GM18511 (cell line): ENCODE measurements around the gene BBS2.

Experiments used
- ATAC-seq: cut with Tn5 transposase; IDR thresholded peaks from one replicate; pipeline ENCODE4 v1.9.1; 2021; ENCODE audit warnings: mild to moderate bottlenecking, moderate library complexity; ENCODE audit not compliant: unreplicated experiment

Gene BBS2

GRCh38 chr16:56519459-56520250 is at the start of gene BBS2:
TSS of gene BBS2 (minus strand) at chr16:56520024. CDS start at chr16:56519862, 162 bp downstream.
- ATAC-seq, result peak; percentile 88

GRCh38 chr16:56564793-56565477 is 45.1 kb upstream of the BBS2 start, which contains the start of gene MT4:
TSS of gene MT4 (plus strand) at chr16:56565073. CDS start at chr16:56565129, 56 bp downstream.
- ATAC-seq, result no peak

GRCh38 chr16:56561126-56561525 is 41.3 kb upstream of the BBS2 start:
- ATAC-seq, result no peak

GRCh38 chr16:56560447-56560846 is 40.6 kb upstream of the BBS2 start:
- no peak for ATAC-seq

GRCh38 chr16:56559109-56559508 is 39.3 kb upstream of the BBS2 start:
- ATAC-seq, result no peak

GRCh38 chr16:56558024-56558747 is 38.4 kb upstream of the BBS2 start:
- no peak for ATAC-seq

- ATAC-seq, result no peak
Measured at GRCh38 chr16:56554441-56554840, 34.6 kb upstream of the BBS2 start.

- ATAC-seq, result no peak
Measured at GRCh38 chr16:56551796-56552738, 32.2 kb upstream of the BBS2 start.

GRCh38 chr16:56549744-56550385 is 30.0 kb upstream of the BBS2 start:
- ATAC-seq, result no peak

- ATAC-seq, result no peak
Measured at GRCh38 chr16:56549161-56549560, 29.3 kb upstream of the BBS2 start.

GRCh38 chr16:56547949-56548567 is 28.2 kb upstream of the BBS2 start:
- no peak for ATAC-seq

- ATAC-seq, result no peak
Measured at GRCh38 chr16:56547120-56547948, 27.5 kb upstream of the BBS2 start.

- ATAC-seq, result no peak
Measured at GRCh38 chr16:56542039-56542438, 22.2 kb upstream of the BBS2 start.

GRCh38 chr16:56539656-56540055 is 19.8 kb upstream of the BBS2 start:
- no peak for ATAC-seq

GRCh38 chr16:56538331-56538730 is 18.5 kb upstream of the BBS2 start:
- no peak for ATAC-seq

GRCh38 chr16:56534847-56535383 is 15.1 kb upstream of the BBS2 start:
- no peak for ATAC-seq

- ATAC-seq, result no peak
Measured at GRCh38 chr16:56532714-56533113, 12.9 kb upstream of the BBS2 start.

- ATAC-seq, result no peak
Measured at GRCh38 chr16:56530872-56531271, 11.0 kb upstream of the BBS2 start.
